Neural progenitor cell (in vitro differentiated cells): ENCODE data around the gene GET3. TPM values are rescaled to one million over a fixed set of nuclear protein-coding genes. Genes with fewer than 3 reads are reported as not detected.

Experiments
- DNase-seq: peaks from one replicate; pipeline ENCODE4 v3.0.0-alpha.2; 2016; ENCODE audit warnings: low spot score
- H2AFZ ChIP-seq: fragments of 200-600 bp; sonication (generic); replicated peaks from 2 replicates; pipeline ENCODE4 v1.6.1; 2016; ENCODE audit warnings: antibody characterized with exemption
- H3F3A ChIP-seq: fragments of 200-600 bp; sonication (generic); 2 replicates; pipeline ENCODE4 v1.6.1; 2016; ENCODE audit warnings: antibody characterized with exemption, low read depth
- H3K27ac ChIP-seq: fragments of 200-600 bp; sonication (generic); 2 replicates; pipeline ENCODE4 v1.5.1; 2016; ENCODE audit warnings: mild to moderate bottlenecking
- H3K27me3 ChIP-seq: fragments of 200-600 bp; sonication (generic); 2 replicates; pipeline ENCODE4 v1.6.1; 2016; ENCODE audit warnings: mild to moderate bottlenecking, moderate library complexity
- H3K36me3 ChIP-seq: fragments of 200-600 bp; sonication (generic); 2 replicates; pipeline ENCODE4 v1.5.1; 2016
- H3K4me1 ChIP-seq: fragments of 200-600 bp; sonication (generic); 2 replicates; pipeline ENCODE4 v1.6.1; 2016; ENCODE audit warnings: mixed run types
- H3K4me2 ChIP-seq: fragments of 200-600 bp; sonication (generic); 2 replicates; pipeline ENCODE4 v1.6.1; 2016
- H3K4me3 ChIP-seq: fragments of 200-600 bp; sonication (generic); 2 replicates; pipeline ENCODE4 v1.5.1; 2016
- H3K79me2 ChIP-seq: fragments of 200-600 bp; sonication (generic); 2 replicates; pipeline ENCODE4 v1.6.1; 2016; ENCODE audit warnings: low read depth
- H3K9ac ChIP-seq: fragments of 200-600 bp; sonication (generic); 2 replicates; pipeline ENCODE4 v1.6.1; 2016
- H3K9me3 ChIP-seq: fragments of 200-600 bp; sonication (generic); 2 replicates; pipeline ENCODE4 v1.5.1; 2016; ENCODE audit warnings: low read depth
- H4K20me1 ChIP-seq: fragments of 200-600 bp; sonication (generic); 2 replicates; pipeline ENCODE4 v1.6.1; 2016; ENCODE audit warnings: low read depth
- H3K27ac Mint-ChIP-seq: 3 replicates; pipeline ENCODE4 v1.8.0; 2021; ENCODE audit warnings: mixed read lengths
- H3K27me3 Mint-ChIP-seq: 2 replicates; pipeline ENCODE4 v1.8.0; 2022; ENCODE audit warnings: low read depth, mild to moderate bottlenecking, inconsistent platforms, moderate library complexity, mixed read lengths; ENCODE audit not compliant: insufficient read depth
- H3K36me3 Mint-ChIP-seq: 3 replicates; pipeline ENCODE4 v1.8.0; 2021; ENCODE audit warnings: mixed read lengths
- H3K4me1 Mint-ChIP-seq: 3 replicates; pipeline ENCODE4 v1.8.0; 2021; ENCODE audit warnings: mixed read lengths
- H3K4me3 Mint-ChIP-seq: 3 replicates; pipeline ENCODE4 v1.8.0; 2021; ENCODE audit warnings: mild to moderate bottlenecking, moderate library complexity, mixed read lengths
- H3K9me3 Mint-ChIP-seq: 3 replicates; pipeline ENCODE4 v1.8.0; 2020; ENCODE audit warnings: mixed read lengths
- EZH2 ChIP-seq: fragments of 200-600 bp; sonication (generic); IDR thresholded peaks from 2 replicates; pipeline ENCODE4 v1.6.1; 2017; ENCODE audit warnings: antibody characterized with exemption, mild to moderate bottlenecking, moderate library complexity
- EZH2phosphoT487 ChIP-seq: fragments of 200-600 bp; sonication (generic); IDR thresholded peaks from 2 replicates; pipeline ENCODE4 v1.6.1; 2017; ENCODE audit warnings: antibody characterized with exemption
- total RNA-seq: library from RNA; depleted of rRNA; stranded (reverse); fragments of >200 nt; gene quantifications from 2 replicates; pipeline ENCODE4 v1.2.3, GENCODE V29; 2015; ENCODE audit warnings: low replicate concordance
- TF ChIP-seq, protein P1 (sequence below): fragments of 200-600 bp; sonication (generic); IDR thresholded peaks from 2 replicates; pipeline ENCODE4 v1.5.1; 2017; ENCODE audit warnings: antibody characterized with exemption, mild to moderate bottlenecking

GET3 gene
- total RNA-seq, 1 donor from 2014 or later, result 62.9 TPM

DNA sequence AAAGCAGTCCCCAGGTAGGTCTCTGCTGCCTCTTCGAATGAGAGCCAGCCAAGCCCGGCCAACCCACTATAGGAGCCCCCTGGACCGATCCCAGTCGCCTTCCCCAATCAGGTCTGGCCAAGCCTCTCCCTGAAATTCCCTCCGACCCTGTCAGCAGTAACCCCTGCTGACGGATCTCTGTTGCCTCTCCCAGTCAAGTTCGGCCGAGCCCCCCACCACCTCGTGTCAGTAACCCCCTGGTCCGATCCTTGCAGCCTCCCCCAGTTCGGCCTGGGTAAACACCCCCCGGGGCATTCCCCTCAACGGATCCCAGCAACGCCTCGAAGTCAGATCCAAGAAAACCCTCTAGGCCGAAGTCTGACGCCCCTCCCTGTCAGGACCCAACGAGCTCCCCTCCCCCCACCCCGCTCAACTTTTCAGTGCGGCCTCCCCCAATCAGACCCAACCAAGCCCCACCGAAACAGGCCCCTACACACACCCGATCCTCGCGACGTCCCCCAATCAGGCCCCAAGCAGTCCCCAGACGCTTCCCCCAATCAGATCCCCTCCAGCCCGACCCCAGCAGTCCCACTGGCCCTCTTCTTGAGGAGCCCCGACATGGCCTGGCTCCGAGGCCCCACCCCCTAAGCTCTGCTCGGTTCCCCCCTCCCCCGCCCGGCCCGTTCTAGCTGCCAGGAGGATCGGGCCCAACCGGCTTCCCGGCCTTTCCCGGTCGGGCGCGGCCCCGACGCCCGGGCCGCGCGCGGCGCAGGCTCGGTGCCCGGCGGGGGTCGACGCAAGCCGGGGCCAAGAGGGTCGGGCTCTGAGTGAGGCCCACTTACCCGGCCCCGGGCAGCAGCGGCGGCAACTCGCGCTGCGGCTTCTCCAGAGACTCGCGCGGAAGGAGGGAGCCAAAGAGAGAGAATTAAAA lies 15.4 kb upstream of the GET3 start:
- Histone ChIP-seq H3K27ac (peak overlapping the region; percentile 87), H3K27me3 (no peaks in the 10 kb centered on the region), H2AFZ (no peak overlapping the region)

DNA sequence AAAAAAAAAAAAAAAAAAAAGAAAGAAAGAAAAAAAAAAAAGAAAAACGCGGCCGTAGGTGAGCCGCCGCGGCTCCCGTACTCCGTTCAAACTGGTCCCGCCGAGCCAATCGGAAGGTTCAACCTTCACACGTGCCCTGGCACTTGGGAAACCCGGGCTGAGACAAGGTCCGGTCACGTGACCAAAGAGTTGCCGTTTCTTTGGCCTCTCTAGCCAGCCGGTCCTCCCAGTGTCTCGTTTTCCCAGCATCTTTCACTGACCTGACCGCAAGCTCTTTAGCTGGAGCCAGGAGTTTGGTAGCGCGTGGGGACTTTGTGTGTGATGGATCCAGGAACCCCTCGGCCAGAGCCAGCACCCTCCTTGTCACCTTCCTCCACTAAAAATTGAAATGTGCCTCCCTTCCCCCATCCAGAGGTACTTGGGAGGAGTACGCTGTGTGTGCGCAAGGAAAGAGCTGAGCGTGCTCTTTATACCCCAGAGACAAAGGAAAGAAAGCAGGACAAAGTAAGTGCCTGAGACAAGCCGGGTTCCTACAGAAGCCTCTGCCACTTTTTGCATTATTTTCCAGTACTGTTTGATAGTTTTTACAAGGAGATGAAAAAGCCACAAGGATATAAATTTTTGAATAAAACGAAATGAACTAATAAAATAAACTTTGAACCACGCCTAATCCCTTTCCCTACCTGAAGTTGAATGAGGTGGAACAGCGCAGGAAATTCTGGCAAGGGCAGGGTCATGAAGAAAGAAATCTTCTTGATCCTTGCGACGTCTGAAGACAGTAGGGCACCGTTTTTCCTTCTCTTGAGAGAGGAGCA lies 14.5 kb upstream of the GET3 start:
- H2AFZ ChIP-seq, result peak overlapping the region; percentile 75
- peaks cover 11% of the 10 kb centered on the region for H3K27me3 Mint-ChIP-seq

More for the DNA sequence above, 15.4 kb upstream of the GET3 start:
- Mint-ChIP-seq H3K36me3 (peaks cover 9% of the 10 kb centered on the region), H3K4me1 (peaks cover 22% of the 10 kb centered on the region), H3K27me3 (peaks cover 11% of the 10 kb centered on the region), H3K9me3 (no peaks in the 10 kb centered on the region), H3K27ac (peak overlapping the region; percentile 99), H3K4me3 (peak overlapping the region; percentile 99)
- peak overlapping the region; percentile 66 for H3K4me3 ChIP-seq
- H3K9ac ChIP-seq, result peak overlapping the region; percentile 72
- H3K4me1 ChIP-seq, result peaks cover 6% of the 10 kb centered on the region
- peaks cover 3% of the 10 kb centered on the region for H3K36me3 ChIP-seq
- peaks cover 30% of the 10 kb centered on the region for H4K20me1 ChIP-seq
- H3F3A ChIP-seq, result peaks cover 51% of the 10 kb centered on the region
- H3K9me3 ChIP-seq, result no peaks in the 10 kb centered on the region
- TF ChIP-seq, protein P1, sequence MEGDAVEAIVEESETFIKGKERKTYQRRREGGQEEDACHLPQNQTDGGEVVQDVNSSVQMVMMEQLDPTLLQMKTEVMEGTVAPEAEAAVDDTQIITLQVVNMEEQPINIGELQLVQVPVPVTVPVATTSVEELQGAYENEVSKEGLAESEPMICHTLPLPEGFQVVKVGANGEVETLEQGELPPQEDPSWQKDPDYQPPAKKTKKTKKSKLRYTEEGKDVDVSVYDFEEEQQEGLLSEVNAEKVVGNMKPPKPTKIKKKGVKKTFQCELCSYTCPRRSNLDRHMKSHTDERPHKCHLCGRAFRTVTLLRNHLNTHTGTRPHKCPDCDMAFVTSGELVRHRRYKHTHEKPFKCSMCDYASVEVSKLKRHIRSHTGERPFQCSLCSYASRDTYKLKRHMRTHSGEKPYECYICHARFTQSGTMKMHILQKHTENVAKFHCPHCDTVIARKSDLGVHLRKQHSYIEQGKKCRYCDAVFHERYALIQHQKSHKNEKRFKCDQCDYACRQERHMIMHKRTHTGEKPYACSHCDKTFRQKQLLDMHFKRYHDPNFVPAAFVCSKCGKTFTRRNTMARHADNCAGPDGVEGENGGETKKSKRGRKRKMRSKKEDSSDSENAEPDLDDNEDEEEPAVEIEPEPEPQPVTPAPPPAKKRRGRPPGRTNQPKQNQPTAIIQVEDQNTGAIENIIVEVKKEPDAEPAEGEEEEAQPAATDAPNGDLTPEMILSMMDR, result no peak
- TF ChIP-seq EZH2, result no peak
- TF ChIP-seq EZH2phosphoT487, result no peak
- H3K79me2 ChIP-seq, result peaks cover 73% of the 10 kb centered on the region
- peak; percentile 94 for DNase-seq
- H3K4me2 ChIP-seq, result peak overlapping the region; percentile 94

DNA sequence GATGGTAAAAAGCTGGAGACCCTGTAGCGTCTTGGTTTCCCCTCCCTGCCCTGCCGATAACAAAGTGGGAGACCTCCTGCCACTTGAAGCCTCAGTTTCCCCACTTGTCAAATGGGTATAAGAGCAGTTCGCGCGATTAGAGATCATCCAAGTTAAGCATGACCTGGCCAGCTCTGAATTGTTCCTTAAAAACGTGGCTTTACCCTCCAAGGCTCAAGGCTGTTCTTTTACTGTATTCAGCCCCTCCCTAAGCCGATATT lies 14.0 kb upstream of the GET3 start:
- no peaks in the 10 kb centered on the region for H3K9me3 ChIP-seq
- Mint-ChIP-seq H3K4me1 (peaks cover 22% of the 10 kb centered on the region), H3K4me3 (peak overlapping the region; percentile 99), H3K27me3 (peaks cover 11% of the 10 kb centered on the region), H3K9me3 (no peaks in the 10 kb centered on the region), H3K27ac (peak overlapping the region; percentile 99), H3K36me3 (peaks cover 13% of the 10 kb centered on the region)
- no peaks in the 10 kb centered on the region for H3K27me3 ChIP-seq
- H3K4me2 ChIP-seq, result peak overlapping the region; percentile 94
- peaks cover 22% of the 10 kb centered on the region for H4K20me1 ChIP-seq
- peak overlapping the region; percentile 42 for H3K27ac ChIP-seq
- peaks cover 6% of the 10 kb centered on the region for H3K4me1 ChIP-seq
- peaks cover 45% of the 10 kb centered on the region for H3F3A ChIP-seq
- peaks cover 3% of the 10 kb centered on the region for H3K36me3 ChIP-seq
- H3K4me3 ChIP-seq, result peak overlapping the region; percentile 66
- peak overlapping the region; percentile 71 for H3K9ac ChIP-seq
- H2AFZ ChIP-seq, result no peak overlapping the region
- DNase-seq, result peak; percentile 28
- TF ChIP-seq, protein P1, result no peak
- no peak for TF ChIP-seq EZH2
- no peak for TF ChIP-seq EZH2phosphoT487
- peaks cover 59% of the 10 kb centered on the region for H3K79me2 ChIP-seq

More for the DNA sequence above, 14.5 kb upstream of the GET3 start:
- Histone ChIP-seq H4K20me1 (peaks cover 23% of the 10 kb centered on the region), H3K79me2 (peaks cover 64% of the 10 kb centered on the region), H3K27ac (peak overlapping the region; percentile 87), H3K9ac (peak overlapping the region; percentile 72), H3K4me3 (peak overlapping the region; percentile 66), H3F3A (peaks cover 46% of the 10 kb centered on the region), H3K4me2 (peak overlapping the region; percentile 94), H3K36me3 (peaks cover 3% of the 10 kb centered on the region), H3K4me1 (peaks cover 6% of the 10 kb centered on the region), H3K9me3 (no peaks in the 10 kb centered on the region), H3K27me3 (no peaks in the 10 kb centered on the region)
- Mint-ChIP-seq H3K27ac (peak overlapping the region; percentile 99), H3K4me1 (peaks cover 22% of the 10 kb centered on the region), H3K9me3 (no peaks in the 10 kb centered on the region), H3K4me3 (peak overlapping the region; percentile 99), H3K36me3 (peaks cover 10% of the 10 kb centered on the region)
- TF ChIP-seq EZH2 (peak; percentile 34), EZH2phosphoT487 (no peak)
- peak; percentile 100 for DNase-seq
